ENCODE results near the gene SIX3.

SIX3 gene

DNA sequence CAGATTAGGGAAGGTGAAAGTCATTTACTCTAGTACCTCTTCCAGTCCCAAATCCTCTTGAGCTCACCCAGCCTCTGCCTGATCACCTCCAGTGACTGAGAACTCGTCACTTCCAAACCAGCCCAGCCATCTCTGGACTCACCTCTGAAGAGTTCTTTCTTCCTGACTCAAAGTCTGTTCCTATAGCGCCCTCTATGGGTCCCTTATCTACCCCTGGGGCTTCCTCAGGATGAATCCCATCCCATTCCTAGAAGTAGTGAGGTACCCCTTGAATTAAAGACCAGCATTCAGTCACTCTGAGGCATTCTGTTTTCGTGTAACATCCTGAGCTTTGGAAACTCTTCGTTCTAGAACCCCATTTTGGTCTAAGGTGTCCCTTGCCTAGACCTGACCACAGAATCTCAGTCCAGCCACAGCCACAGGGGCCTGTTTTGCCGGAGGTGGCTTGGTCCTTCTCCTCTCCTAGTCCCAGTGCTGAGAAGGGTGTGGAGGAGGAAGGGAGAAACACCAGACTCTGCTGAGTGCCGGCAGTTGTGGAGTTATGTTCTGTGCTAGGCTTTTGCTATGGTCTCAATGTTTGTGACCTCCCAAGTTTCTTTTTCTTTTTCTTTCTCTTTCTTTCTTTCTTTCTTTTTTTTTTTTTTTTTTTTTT, 32.7 kb downstream of the SIX3 start:
- peak; percentile 58 to 89 for DNase-seq (ENCODE audit: low read depth in 2 of 2)
- no peak overlapping the region for H3K4me3 ChIP-seq (replicated peaks in 1 of 2; ENCODE audit: low read depth in 2 of 2, low read length in 2 of 2)
- peak; percentile 84 for TF ChIP-seq CTCF (IDR thresholded peaks at IDR 0.05; ENCODE audit: low read depth, low read length)

- TF ChIP-seq CTCF (IDR thresholded peaks at IDR 0.05; ENCODE audit: low read depth, low read length): no peak
- no peak overlapping the region for H3K4me3 ChIP-seq (replicated peaks in 1 of 2; ENCODE audit: low read depth in 2 of 2, low read length in 2 of 2)
- peak in 1 of 2 donors; percentile 31 for DNase-seq (ENCODE audit: low read depth in 2 of 2)
These were observed 34.3 kb downstream of the SIX3 start for GRCh38 chr2:44975571-44976450.

GRCh38 chr2:44979581-44979980, 38.1 kb downstream of the SIX3 start:
- H3K4me3 ChIP-seq (replicated peaks in 1 of 2; ENCODE audit: low read depth in 2 of 2, low read length in 2 of 2): no peak overlapping the region
- TF ChIP-seq CTCF (IDR thresholded peaks at IDR 0.05; ENCODE audit: low read depth, low read length): no peak
- DNase-seq (ENCODE audit: low read depth in 2 of 2): no peak

- no peak for DNase-seq (ENCODE audit: low read depth in 2 of 2)
- no peak for TF ChIP-seq CTCF (IDR thresholded peaks at IDR 0.05; ENCODE audit: low read depth, low read length)
- H3K4me3 ChIP-seq (replicated peaks in 1 of 2; ENCODE audit: low read depth in 2 of 2, low read length in 2 of 2): no peak overlapping the region
These were observed 39.5 kb downstream of the SIX3 start for GRCh38 chr2:44980751-44981713.

DNA sequence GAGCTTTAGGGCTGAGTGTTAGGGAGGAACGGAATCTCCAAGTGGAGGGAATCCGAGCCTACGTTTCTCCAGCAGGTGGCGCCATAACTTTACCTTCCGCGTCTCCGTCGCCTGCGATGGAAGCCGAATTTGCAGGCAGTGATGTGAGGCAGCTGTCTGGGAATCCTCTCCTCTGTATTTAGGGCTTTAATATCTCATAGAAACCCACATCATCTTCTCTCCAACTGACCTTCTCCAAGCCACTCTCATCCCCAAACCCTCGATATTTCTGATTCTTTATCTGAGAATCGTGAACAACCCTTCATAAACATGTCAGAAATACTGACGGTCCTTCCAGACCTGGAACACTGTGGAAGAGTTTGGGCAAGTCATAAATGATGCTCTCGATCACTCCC, 40.2 kb downstream of the SIX3 start:
- peak; percentile 84 for TF ChIP-seq CTCF (IDR thresholded peaks at IDR 0.05; ENCODE audit: low read depth, low read length)
- DNase-seq (ENCODE audit: low read depth in 2 of 2): peak; percentile 86 to 87
- no peak overlapping the region for H3K4me3 ChIP-seq (replicated peaks in 1 of 2; ENCODE audit: low read depth in 2 of 2, low read length in 2 of 2)

DNA sequence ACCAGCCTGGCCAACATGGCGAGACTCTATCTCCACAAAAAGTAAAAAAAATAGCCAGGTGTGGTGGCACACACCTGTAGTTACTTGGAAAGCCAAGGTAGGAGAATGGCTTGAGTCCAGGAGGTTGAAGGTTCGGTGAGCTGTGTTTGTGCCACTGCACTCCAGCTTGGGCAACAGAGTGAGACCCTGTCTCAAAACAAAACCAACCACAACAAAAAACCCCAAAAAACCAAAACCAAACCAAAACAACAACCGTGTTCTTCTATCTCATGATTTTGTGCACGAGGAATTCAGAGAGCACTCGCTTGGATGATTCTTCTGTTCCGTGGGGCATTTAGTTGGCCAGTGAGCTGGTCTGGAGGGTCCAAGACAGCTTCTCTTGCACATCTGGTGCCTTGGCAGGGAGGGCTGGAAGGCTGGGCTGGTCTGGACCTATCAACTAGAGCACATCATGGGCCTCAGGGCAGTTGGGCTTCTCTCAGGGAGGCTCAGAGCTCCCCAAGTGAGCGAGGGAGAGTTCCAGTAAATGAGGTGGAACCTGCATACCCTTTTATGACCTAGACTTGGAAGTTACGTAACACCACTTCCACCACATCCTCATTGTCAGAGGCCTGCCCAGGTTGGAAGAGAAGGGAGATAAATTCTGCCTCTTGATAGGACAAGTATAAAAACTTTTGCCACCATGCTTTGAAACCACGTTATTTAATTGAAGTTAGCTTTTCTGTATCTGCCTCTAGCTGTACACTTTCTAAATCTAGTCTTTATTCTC, 42.5 kb downstream of the SIX3 start:
- TF ChIP-seq CTCF (IDR thresholded peaks at IDR 0.05; ENCODE audit: low read depth, low read length): no peak
- DNase-seq (ENCODE audit: low read depth in 2 of 2): no peak
- H3K4me3 ChIP-seq (replicated peaks in 1 of 2; ENCODE audit: low read depth in 2 of 2, low read length in 2 of 2): no peak overlapping the region
